Motor neuron (in vitro differentiated cells): ENCODE data around the gene STXBP1. TPM values are rescaled to one million over a fixed set of nuclear protein-coding genes. Genes with fewer than 3 reads are reported as not detected.

ENCODE experiments used
- ATAC-seq, 8 experiments: fragments of 200-7000 bp; cut with Tn5 transposase; replicated peaks in 6 of 8; 2 replicates each; pipeline ENCODE4 v1.8.0; 2021; ENCODE audit warnings: mild to moderate bottlenecking in 8 of 8, moderate library complexity in 8 of 8
- H3K27ac ChIP-seq, 2 donors: fragments of 250-450 bp; sonication (Bioruptor Pico); 2 replicates each; pipeline ENCODE4 v1.9.0; 2021; ENCODE audit warnings: antibody characterized with exemption in 2 of 2, mild to moderate bottlenecking in 2 of 2, moderate library complexity in 1 of 2
- H3K4me1 ChIP-seq, 2 donors: fragments of 250-450 bp; sonication (Bioruptor Pico); replicated peaks in 1 of 2; 2 replicates each; pipeline ENCODE4 v1.6.1; 2021; ENCODE audit warnings: antibody characterized with exemption in 2 of 2, mild to moderate bottlenecking in 2 of 2, moderate library complexity in 1 of 2
- H3K4me3 ChIP-seq, 5 donors: fragments of 250-450 bp; sonication (Bioruptor Pico); 2 replicates each; pipeline ENCODE4 v1.9.0; 2021; ENCODE audit warnings: antibody characterized with exemption in 5 of 5, mild to moderate bottlenecking in 5 of 5, moderate library complexity in 4 of 5
- WGBS, 10 experiments: fragments of 450-650 bp; shearing (Covaris generic); methylation state at CpG; one replicate each; pipeline ENCODE4 v1.0.0; 2022; 5-methylcytosine and 5-hydroxymethylcytosine counted together
- in situ Hi-C, 9 experiments: fragments of 400-800 bp; cut with MboI; loops; one replicate each; pipeline ENCODE4 v1.15.0; 2021; ENCODE audit warnings: low sequenced_read_pairs in 9 of 9, low pct_unique_long_range_greater_than_20kb in 2 of 9; ENCODE audit not compliant: unreplicated experiment in 9 of 9
- total RNA-seq, 8 experiments: library from RNA; unstranded; fragments of 300-600 nt; gene quantifications; 2 replicates each; pipeline versions ENCODE4 v1.2.3 to v1.2.4, GENCODE V29; 2022

The STXBP1 gene
- total RNA-seq, 8 experiments from 2014 or later: 21.1 to 77.4 (median 41.4) TPM

- ATAC-seq: peak; percentile 13 to 65 (median 28)
- H3K4me1 ChIP-seq: peaks cover 0 to 1% of the 10 kb centered on the region in 2 donors
- H3K27ac ChIP-seq: no peak overlapping the region
- 50 to 83% (median 77%) methylated on average over 1 to 3 of the region's 11 CpGs; no CpG with 5 or more reads in 6 of the 10 experiments for WGBS, 10 experiments
- no peak overlapping the region for H3K4me3 ChIP-seq
- in situ Hi-C loops: no loop called here
Measured at GRCh38 chr9:127721391-127721821, 109.3 kb downstream of the STXBP1 start.

GRCh38 chr9:127722055-127722745, 110.1 kb downstream of the STXBP1 start:
- Histone ChIP-seq H3K27ac (no peak overlapping the region), H3K4me1 (no peaks in the 10 kb centered on the region), H3K4me3 (no peak overlapping the region)
- no peak for ATAC-seq
- in situ Hi-C loops: no loop called here
- WGBS, 10 experiments: 17 to 100% (median 80%) methylated on average over 1 to 3 of the region's 12 CpGs; no CpG with 5 or more reads in 3 of the 10 experiments

- in situ Hi-C loops: no loop called here
- ATAC-seq: no peak
- Histone ChIP-seq H3K27ac (no peak overlapping the region), H3K4me3 (no peak overlapping the region), H3K4me1 (no peaks in the 10 kb centered on the region)
- WGBS, 10 experiments: 87 to 96% (median 95%) methylated on average over 2 to 4 of the region's 13 CpGs; no CpG with 5 or more reads in 6 of the 10 experiments
Measured at GRCh38 chr9:127723013-127723412, 110.9 kb downstream of the STXBP1 start.

- Histone ChIP-seq H3K4me3 (no peak overlapping the region), H3K27ac (no peak overlapping the region), H3K4me1 (no peaks in the 10 kb centered on the region)
- in situ Hi-C loops: no loop called here
- peak in 1 of 8 experiments; percentile 13 for ATAC-seq
- 17 to 95% (median 88%) methylated on average over 2 to 3 of the region's 5 CpGs; no CpG with 5 or more reads in 5 of the 10 experiments for WGBS, 10 experiments
Measured at GRCh38 chr9:127723444-127723843, 111.4 kb downstream of the STXBP1 start.

GRCh38 chr9:127724012-127724411, 111.9 kb downstream of the STXBP1 start:
- no peak for ATAC-seq
- Histone ChIP-seq H3K27ac (no peak overlapping the region), H3K4me1 (no peaks in the 10 kb centered on the region), H3K4me3 (no peak overlapping the region)
- in situ Hi-C loops: no loop called here
- WGBS, 10 experiments: no CpG with 5 or more reads among the region's 23 CpGs

- in situ Hi-C loops: loop anchor here in 1 of 9 experiments (25.0 kb wide), 1 partner anchor 140 kb away; no protein-coding TSS in a partner anchor
- H3K4me3 ChIP-seq: no peak overlapping the region
- no peak overlapping the region for H3K27ac ChIP-seq
- WGBS, 10 experiments: 50 to 94% (median 87%) methylated on average over 2 to 3 of the region's 8 CpGs; no CpG with 5 or more reads in 7 of the 10 experiments
- H3K4me1 ChIP-seq: no peaks in the 10 kb centered on the region
- no peak for ATAC-seq
Measured at GRCh38 chr9:127726871-127727270, 114.8 kb downstream of the STXBP1 start.

- Histone ChIP-seq H3K4me1 (no peaks in the 10 kb centered on the region), H3K4me3 (no peak overlapping the region), H3K27ac (no peak overlapping the region)
- ATAC-seq: no peak
- 40 to 93% methylated on average over 1 to 3 of the region's 8 CpGs; no CpG with 5 or more reads in 8 of the 10 experiments for WGBS, 10 experiments
- in situ Hi-C loops: loop anchor here in 1 of 9 experiments (25.0 kb wide), 1 partner anchor 142 kb away; no protein-coding TSS in a partner anchor
Measured at GRCh38 chr9:127728808-127729207, 116.7 kb downstream of the STXBP1 start.

GRCh38 chr9:127729522-127730256, 117.6 kb downstream of the STXBP1 start:
- WGBS, 10 experiments: 85 to 96% (median 93%) methylated on average over 3 to 5 of the region's 18 CpGs; no CpG with 5 or more reads in 7 of the 10 experiments
- no peak for ATAC-seq
- H3K27ac ChIP-seq: no peak overlapping the region
- in situ Hi-C loops: loop anchor here in 2 of 9 experiments (10.0 to 25.0 kb wide), 2 partner anchors 142 to 195 kb away; no protein-coding TSS in a partner anchor
- peaks cover 6% of the 10 kb centered on the region in 2 donors for H3K4me1 ChIP-seq
- H3K4me3 ChIP-seq: no peak overlapping the region

GRCh38 chr9:127730262-127730661, 118.2 kb downstream of the STXBP1 start:
- 90% methylated on average over 2 of the region's 9 CpGs; no CpG with 5 or more reads in 8 of the 10 experiments for WGBS, 10 experiments
- in situ Hi-C loops: loop anchor here in 2 of 9 experiments (10.0 to 25.0 kb wide), 2 partner anchors 143 to 195 kb away; no protein-coding TSS in a partner anchor
- Histone ChIP-seq H3K27ac (no peak overlapping the region), H3K4me1 (peaks cover 6% of the 10 kb centered on the region in 2 donors), H3K4me3 (no peak overlapping the region)
- no peak for ATAC-seq

GRCh38 chr9:127730799-127731410, 118.8 kb downstream of the STXBP1 start:
- H3K4me1 ChIP-seq: peaks cover 11% of the 10 kb centered on the region in 2 donors
- no peak for ATAC-seq
- no peak overlapping the region for H3K4me3 ChIP-seq
- in situ Hi-C loops: loop anchor here in 2 of 9 experiments (10.0 to 25.0 kb wide), 2 partner anchors 144 to 194 kb away; no protein-coding TSS in a partner anchor
- 60 to 100% (median 87%) methylated on average over 1 to 6 of the region's 9 CpGs; no CpG with 5 or more reads in 4 of the 10 experiments for WGBS, 10 experiments
- H3K27ac ChIP-seq: no peak overlapping the region

- 84 to 100% (median 100%) methylated on average over 1 to 7 of the region's 16 CpGs; no CpG with 5 or more reads in 7 of the 10 experiments for WGBS, 10 experiments
- ATAC-seq: no peak
- Histone ChIP-seq H3K4me3 (no peak overlapping the region), H3K4me1 (peaks cover 14% of the 10 kb centered on the region in 2 donors), H3K27ac (no peak overlapping the region)
- in situ Hi-C loops: loop anchor here in 2 of 9 experiments (10.0 to 25.0 kb wide), 2 partner anchors 145 to 193 kb away; no protein-coding TSS in a partner anchor
Measured at GRCh38 chr9:127731938-127732337, 119.9 kb downstream of the STXBP1 start.

- ATAC-seq: no peak
- H3K4me1 ChIP-seq: peaks cover 14% of the 10 kb centered on the region in 2 donors
- H3K27ac ChIP-seq: no peak overlapping the region
- 93% methylated on average over 10 of the region's 21 CpGs; no CpG with 5 or more reads in 9 of the 10 experiments for WGBS, 10 experiments
- in situ Hi-C loops: loop anchor here in 2 of 9 experiments (10.0 to 25.0 kb wide), 2 partner anchors 145 to 192 kb away; no protein-coding TSS in a partner anchor
- no peak overlapping the region for H3K4me3 ChIP-seq
Measured at GRCh38 chr9:127732444-127732843, 120.4 kb downstream of the STXBP1 start.
